Activated T-helper 1 cell treated with anti-CD3 and anti-CD28 coated beads, Interleukin-12 subunit alpha, Interleukin-12 subunit beta, Interleukin-2, Interleukin-4 antibody, amounts not matched to agents 30 ng/mL and 10 ng/mL and 1 ng/mL, durations not matched to agents 14 hours and 24 hours and 36 hours (primary cell): ENCODE measurements around the gene ALPP. TPM values are rescaled to one million over a fixed set of nuclear protein-coding genes. Genes with fewer than 3 reads are reported as not detected.
"Not testable (repeated sequence)": the region's sequence is repeated elsewhere in the genome, so short reads cannot be mapped to it uniquely, and the experiment has no call there.

Experiments
- DNase-seq: peaks from one replicate; pipeline ENCODE4 v3.0.0; 2021; ENCODE audit warnings: low spot score
- H3K27ac Mint-ChIP-seq: one replicate; pipeline ENCODE4 v1.8.0; 2021; ENCODE audit warnings: mild to moderate bottlenecking, mixed read lengths
- H3K27me3 Mint-ChIP-seq: one replicate; pipeline ENCODE4 v1.8.0; 2022; ENCODE audit warnings: mild to moderate bottlenecking, moderate library complexity, mixed read lengths; ENCODE audit not compliant: insufficient read depth
- H3K36me3 Mint-ChIP-seq: one replicate; pipeline ENCODE4 v1.8.0; 2021; ENCODE audit warnings: low read depth, mixed read lengths
- H3K4me1 Mint-ChIP-seq: one replicate; pipeline ENCODE4 v1.8.0; 2021; ENCODE audit warnings: low read depth, mixed read lengths
- H3K4me3 Mint-ChIP-seq: one replicate; pipeline ENCODE4 v1.8.0; 2021; ENCODE audit warnings: mild to moderate bottlenecking, moderate library complexity, mixed read lengths
- H3K9me3 Mint-ChIP-seq: one replicate; pipeline ENCODE4 v1.8.0; 2021; ENCODE audit warnings: mixed read lengths
- intact Hi-C: fragments of 100-400 bp; cut with micrococcal nuclease; formaldehyde crosslinking; loops from one replicate; pipeline ENCODE4 v1.15.1; 2024
- total RNA-seq: library from RNA; stranded (reverse); gene quantifications from 2 replicates; pipeline ENCODE4 v1.2.3, GENCODE V29; 2022

Gene ALPP
- total RNA-seq, 1 donor from 2014 or later = not detected

DNA sequence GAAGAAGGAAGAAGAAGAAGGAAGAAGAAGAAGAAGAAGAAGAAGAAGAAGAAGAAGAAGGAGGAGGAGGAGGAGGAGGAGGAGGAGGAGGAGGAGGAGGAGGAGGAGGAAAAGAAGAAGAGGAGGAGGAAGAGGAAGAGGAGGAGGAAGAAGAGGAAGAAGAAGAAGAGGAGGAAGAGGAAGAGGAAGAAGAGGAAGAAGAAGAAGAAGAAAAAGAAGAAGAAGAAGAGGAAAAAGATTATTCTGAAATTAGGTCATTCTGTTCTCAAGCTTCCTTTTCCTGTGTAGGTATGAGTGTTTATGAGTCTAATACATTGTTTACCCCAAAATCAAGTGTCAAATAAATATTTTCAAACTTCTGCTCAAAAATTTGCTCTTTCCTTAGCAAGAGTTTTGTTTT, 6.5 kb downstream of the ALPP start:
- H3K36me3 Mint-ChIP-seq, intact Hi-C loops, H3K4me3 Mint-ChIP-seq, H3K4me1 Mint-ChIP-seq, H3K27ac Mint-ChIP-seq, H3K9me3 Mint-ChIP-seq, DNase-seq: not testable (repeated sequence)
- peaks cover 54% of the 10 kb centered on the region for H3K27me3 Mint-ChIP-seq

DNA sequence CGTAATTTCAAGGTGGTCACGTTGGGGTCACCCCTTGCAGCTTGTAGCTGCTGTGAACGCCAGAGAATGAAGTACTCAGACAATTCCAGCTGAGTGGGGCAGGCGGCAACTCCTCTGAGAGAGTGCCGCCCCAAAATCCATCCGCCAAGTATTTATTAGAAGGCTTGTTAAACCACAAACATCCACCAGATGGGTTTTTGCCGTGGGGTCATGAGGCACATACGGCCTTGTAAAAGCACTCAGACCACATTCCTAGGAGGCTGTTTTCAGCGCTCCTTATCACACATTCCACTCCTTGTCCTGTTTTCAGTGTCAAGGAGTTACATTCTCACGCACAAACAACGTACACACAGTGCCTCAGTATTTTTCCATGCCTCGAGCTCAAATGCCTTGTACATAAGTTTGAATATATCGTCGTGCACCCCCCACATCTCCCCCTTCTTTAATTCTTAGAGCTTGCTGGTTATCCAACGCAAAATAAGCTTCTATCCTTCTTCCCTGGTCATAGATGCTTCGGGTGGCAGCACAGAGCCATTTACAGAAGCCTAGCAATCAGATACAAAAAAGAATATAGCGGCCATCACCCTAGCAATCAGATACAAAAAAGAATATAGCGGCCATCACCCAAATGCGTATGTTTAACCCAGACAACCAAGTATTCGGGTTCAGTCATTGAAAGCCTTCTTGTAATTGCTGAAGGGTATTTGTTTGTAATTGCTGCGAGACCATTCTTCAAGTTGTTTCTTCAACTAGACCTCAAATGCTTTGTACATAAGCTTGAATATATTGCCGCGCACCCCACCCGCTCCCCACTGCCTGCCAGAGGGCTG, 7.3 kb downstream of the ALPP start:
- H3K36me3 Mint-ChIP-seq = no peaks in the 10 kb centered on the region
- no peak for DNase-seq
- H3K27me3 Mint-ChIP-seq = peaks cover 59% of the 10 kb centered on the region
- no peaks in the 10 kb centered on the region for H3K9me3 Mint-ChIP-seq
- no peaks in the 10 kb centered on the region for H3K4me1 Mint-ChIP-seq
- intact Hi-C loops = no loop called here
- no peak overlapping the region for H3K4me3 Mint-ChIP-seq
- no peak overlapping the region for H3K27ac Mint-ChIP-seq

DNA sequence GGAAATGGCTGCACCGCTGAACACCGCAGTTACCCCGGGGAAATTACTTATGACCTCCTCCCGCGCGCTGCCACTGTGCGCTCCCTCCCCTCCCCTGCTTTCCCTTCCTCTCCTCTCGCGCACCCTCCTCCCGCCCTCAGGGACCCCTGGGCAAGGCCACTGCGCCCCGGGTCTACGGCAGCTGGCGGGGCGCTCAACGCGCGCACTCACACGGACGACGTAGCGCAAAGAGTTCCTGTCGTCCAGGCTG, 7.9 kb downstream of the ALPP start:
- no peak overlapping the region for H3K4me3 Mint-ChIP-seq
- H3K36me3 Mint-ChIP-seq = no peaks in the 10 kb centered on the region
- H3K27ac Mint-ChIP-seq = no peak overlapping the region
- no peaks in the 10 kb centered on the region for H3K4me1 Mint-ChIP-seq
- intact Hi-C loops = no loop called here
- H3K9me3 Mint-ChIP-seq = no peaks in the 10 kb centered on the region
- H3K27me3 Mint-ChIP-seq = peaks cover 61% of the 10 kb centered on the region
- DNase-seq = no peak

DNA sequence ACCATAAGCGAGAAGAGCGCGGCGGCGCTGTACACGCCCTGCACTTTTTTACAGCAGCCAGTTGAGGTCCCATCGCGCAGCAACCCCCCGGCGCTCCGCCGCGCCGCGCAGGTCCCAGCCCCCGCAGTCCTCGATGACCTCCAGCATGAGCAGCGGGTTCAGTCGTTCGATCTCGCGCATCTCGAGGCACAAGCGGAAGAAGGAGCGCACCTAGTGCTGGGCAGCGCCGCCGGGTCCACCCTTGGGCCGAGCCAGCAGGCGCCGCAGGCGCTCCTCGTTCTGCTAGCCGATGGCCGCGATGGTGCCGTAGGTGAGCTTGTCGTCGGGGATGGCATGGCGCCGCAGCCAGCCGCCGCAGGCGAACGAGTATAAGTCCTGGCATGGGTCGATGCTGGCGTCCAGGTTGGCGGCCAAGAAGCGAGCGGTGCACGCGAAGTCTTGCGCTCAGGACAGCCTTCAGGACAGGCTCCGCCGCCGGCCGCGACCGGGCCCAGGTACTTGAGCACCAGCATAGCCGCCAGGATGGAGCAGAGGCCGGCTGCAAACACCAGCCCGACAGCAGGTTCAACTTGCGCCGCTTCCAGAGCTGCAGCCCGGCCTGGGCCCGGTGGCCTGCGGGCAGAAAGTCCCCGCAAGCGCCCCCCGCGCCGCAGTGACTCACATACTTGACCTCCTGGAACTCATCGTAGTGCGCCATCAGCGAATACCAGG, 8.3 kb downstream of the ALPP start:
- Mint-ChIP-seq H3K36me3 (no peaks in the 10 kb centered on the region), H3K9me3 (no peaks in the 10 kb centered on the region), H3K27ac (no peak overlapping the region), H3K27me3 (peaks cover 60% of the 10 kb centered on the region), H3K4me3 (no peak overlapping the region), H3K4me1 (no peaks in the 10 kb centered on the region)
- no peak for DNase-seq
- intact Hi-C loops = no loop called here

DNA sequence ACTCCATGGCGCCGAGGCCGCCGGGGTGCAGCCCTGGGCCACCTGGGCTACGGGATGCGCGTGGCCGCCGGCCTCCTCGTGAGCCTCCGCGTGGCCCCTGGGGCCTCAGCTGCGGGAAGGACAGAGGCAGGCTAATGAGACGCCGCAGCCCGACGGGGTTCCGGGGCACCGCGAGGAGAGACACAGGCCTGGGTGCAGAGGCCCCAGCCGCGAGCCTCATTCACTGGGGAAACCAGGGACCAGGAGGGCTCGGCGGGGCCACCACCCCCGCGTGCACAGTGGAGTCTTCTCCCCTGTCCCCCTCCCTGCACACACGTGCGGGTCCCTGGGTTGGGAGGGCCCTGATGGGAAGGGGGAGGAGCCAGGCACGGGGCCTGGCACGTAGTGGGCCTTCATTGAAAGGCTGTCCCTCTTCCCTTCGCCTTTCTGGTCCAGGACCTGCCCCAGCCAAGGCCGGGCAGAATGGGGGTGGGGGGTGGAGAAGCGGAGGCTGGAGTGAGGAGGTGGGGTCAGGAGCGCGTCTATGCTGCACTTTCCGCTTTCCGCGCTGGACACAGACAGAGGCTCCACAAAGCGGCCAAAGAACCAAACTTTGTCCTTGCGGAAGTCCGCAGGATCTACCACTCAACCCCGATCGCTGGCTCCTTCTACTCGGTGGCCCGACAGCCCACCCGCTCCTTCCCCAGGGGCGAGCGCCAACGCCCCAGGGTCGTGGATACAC, 9.1 kb downstream of the ALPP start:
- H3K27me3 Mint-ChIP-seq = peaks cover 57% of the 10 kb centered on the region
- no peaks in the 10 kb centered on the region for H3K4me1 Mint-ChIP-seq
- no peak overlapping the region for H3K4me3 Mint-ChIP-seq
- H3K9me3 Mint-ChIP-seq = no peaks in the 10 kb centered on the region
- intact Hi-C loops = no loop called here
- no peaks in the 10 kb centered on the region for H3K36me3 Mint-ChIP-seq
- no peak overlapping the region for H3K27ac Mint-ChIP-seq
- no peak for DNase-seq

DNA sequence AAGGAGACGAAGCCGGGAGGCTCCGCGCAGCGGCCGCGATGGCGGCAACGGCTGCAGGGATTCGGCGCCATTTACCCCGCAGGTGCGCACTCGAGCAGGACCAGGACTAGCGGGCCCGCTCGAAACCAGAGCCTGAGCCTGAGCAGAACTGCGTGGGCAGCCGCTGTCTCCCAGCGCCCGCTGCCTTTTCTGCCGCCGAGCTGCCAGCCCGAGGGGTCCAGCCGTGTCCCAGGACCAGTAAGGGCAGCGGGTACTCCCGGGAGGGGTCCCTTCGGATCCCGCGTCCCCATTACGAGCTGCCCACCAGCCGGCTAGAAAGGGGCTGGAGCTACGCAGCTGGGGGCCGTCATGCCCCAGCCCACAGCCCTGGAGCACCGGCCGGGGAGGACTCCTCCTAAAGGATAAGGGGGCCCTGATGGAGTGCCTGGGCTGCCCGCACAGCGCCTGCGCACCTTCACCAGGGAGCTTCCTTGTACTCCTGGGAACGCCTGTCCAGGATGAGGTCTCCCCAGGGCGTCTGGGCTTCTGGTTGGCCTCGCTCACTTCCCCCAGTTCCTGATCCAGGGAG, 9.9 kb downstream of the ALPP start:
- H3K4me3 Mint-ChIP-seq = no peak overlapping the region
- DNase-seq = no peak
- no peaks in the 10 kb centered on the region for H3K4me1 Mint-ChIP-seq
- intact Hi-C loops = no loop called here
- H3K9me3 Mint-ChIP-seq = no peaks in the 10 kb centered on the region
- H3K36me3 Mint-ChIP-seq = no peaks in the 10 kb centered on the region
- H3K27ac Mint-ChIP-seq = no peak overlapping the region
- H3K27me3 Mint-ChIP-seq = peaks cover 50% of the 10 kb centered on the region

DNA sequence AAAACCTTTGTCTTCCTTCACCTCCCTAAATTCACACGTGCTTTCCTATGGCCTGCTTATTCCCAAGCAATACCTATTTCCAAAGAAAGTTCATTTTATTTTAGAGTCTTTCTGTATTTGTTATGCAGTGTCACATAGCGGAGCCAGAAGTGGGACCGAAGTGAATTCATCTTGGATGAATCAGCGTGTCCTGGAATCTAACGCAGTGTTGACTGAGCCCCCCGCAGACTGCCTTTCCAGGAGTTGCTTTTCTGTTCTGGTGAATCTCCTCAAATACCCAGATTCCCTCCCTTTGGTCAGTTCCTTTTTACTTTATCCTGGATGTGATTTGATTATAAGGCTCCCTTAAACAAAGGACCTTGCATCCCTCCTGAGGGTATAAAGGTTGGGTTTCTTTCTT, 10.8 kb downstream of the ALPP start:
- intact Hi-C loops = no loop called here

DNA sequence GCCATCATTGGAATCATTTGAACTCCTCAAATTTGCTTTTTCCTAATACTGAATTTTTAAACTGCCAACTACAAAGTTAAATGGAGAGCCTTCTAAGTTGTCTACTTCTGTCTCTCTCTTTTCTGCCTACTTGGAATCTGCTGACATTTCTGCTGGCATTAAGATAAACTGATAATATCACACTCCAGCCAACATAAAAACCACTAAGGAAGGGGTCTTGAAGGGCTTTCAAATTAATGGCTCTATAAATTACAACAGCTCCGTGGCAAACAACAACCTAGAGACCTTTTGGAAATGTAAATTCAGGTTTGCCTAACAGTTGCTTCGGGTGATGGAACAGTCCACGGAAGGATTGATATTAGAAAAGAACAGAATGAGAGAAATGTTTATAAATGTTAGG, 12.1 kb downstream of the ALPP start:
- Mint-ChIP-seq H3K4me1 (no peaks in the 10 kb centered on the region), H3K27ac (no peak overlapping the region), H3K36me3 (no peaks in the 10 kb centered on the region), H3K4me3 (no peak overlapping the region), H3K27me3 (peaks cover 30% of the 10 kb centered on the region), H3K9me3 (no peaks in the 10 kb centered on the region)
- intact Hi-C loops = no loop called here
- no peak for DNase-seq

More for the DNA sequence above, 10.8 kb downstream of the ALPP start:
- no peak overlapping the region for H3K27ac Mint-ChIP-seq
- H3K9me3 Mint-ChIP-seq = no peaks in the 10 kb centered on the region
- H3K4me3 Mint-ChIP-seq = no peak overlapping the region
- peaks cover 43% of the 10 kb centered on the region for H3K27me3 Mint-ChIP-seq
- H3K36me3 Mint-ChIP-seq = no peaks in the 10 kb centered on the region
- DNase-seq = no peak
- no peaks in the 10 kb centered on the region for H3K4me1 Mint-ChIP-seq

DNA sequence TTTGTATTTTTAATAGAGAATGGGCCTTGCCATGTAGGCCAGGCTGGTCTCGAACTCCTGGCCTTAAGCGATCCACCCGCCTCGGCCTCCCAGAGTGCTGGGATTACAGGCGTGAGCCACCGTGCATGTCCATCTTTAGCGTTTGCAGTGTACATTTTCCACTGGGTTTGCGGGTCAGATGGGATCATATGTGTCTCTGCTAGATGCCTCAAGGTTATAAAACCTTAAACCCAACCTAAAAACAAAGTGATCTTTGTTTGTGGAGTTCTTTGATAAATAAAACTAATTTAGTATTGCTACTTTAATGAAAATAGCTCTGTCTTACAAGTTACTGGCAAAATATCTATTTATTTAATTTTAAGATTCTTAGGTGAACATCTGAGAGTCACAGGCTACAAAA, 15.0 kb downstream of the ALPP start:
- H3K9me3 Mint-ChIP-seq = no peaks in the 10 kb centered on the region
- no peaks in the 10 kb centered on the region for H3K36me3 Mint-ChIP-seq
- peaks cover 19% of the 10 kb centered on the region for H3K27me3 Mint-ChIP-seq
- no peaks in the 10 kb centered on the region for H3K4me1 Mint-ChIP-seq
- intact Hi-C loops = no loop called here
- no peak overlapping the region for H3K4me3 Mint-ChIP-seq
- no peak for DNase-seq
- H3K27ac Mint-ChIP-seq = no peak overlapping the region

DNA sequence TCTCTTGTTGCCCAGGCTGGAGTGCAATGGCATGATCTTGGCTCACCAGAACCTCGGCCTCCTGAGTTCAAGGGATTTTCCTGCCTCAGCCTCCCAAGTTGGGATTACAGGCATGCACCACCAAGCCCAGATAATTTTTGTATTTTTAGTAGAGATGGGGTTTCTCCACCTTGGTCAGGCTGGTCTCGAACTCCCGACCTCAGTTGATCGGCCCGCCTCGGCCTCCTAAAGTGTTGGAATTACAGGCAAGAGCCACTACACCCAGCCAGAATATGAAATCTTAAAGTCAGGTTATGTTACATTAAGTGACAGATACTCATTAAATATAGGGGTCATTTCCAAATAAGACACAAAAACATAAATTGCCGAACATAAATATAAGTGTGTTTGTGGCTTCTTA, 15.9 kb downstream of the ALPP start:
- intact Hi-C loops, H3K9me3 Mint-ChIP-seq, H3K36me3 Mint-ChIP-seq, H3K4me3 Mint-ChIP-seq, H3K4me1 Mint-ChIP-seq, DNase-seq, H3K27ac Mint-ChIP-seq: not testable (repeated sequence)
- peaks cover 19% of the 10 kb centered on the region for H3K27me3 Mint-ChIP-seq

DNA sequence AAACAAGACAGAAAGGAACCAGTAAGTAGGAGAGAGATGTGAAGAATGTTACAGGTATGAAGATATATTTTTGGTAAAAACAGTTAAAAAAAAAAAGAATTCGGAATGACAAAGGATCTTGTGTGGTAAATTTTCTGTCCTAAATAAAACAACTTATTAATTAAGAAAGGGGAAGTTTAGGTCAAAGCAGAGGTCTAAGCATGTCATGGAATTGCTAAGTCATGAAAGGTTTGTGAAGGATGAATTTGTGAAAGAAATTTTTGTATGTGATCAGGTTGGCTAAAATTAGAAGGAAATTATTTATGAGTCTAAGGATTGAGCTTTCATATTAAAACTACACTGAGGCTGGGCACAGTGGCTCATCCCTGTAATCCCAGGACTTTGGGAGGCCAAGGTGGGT, 17.0 kb downstream of the ALPP start:
- H3K4me1 Mint-ChIP-seq = no peaks in the 10 kb centered on the region
- no peak overlapping the region for H3K4me3 Mint-ChIP-seq
- intact Hi-C loops = no loop called here
- no peak for DNase-seq
- H3K9me3 Mint-ChIP-seq = no peaks in the 10 kb centered on the region
- peaks cover 11% of the 10 kb centered on the region for H3K27me3 Mint-ChIP-seq
- H3K27ac Mint-ChIP-seq = no peak overlapping the region
- no peaks in the 10 kb centered on the region for H3K36me3 Mint-ChIP-seq

DNA sequence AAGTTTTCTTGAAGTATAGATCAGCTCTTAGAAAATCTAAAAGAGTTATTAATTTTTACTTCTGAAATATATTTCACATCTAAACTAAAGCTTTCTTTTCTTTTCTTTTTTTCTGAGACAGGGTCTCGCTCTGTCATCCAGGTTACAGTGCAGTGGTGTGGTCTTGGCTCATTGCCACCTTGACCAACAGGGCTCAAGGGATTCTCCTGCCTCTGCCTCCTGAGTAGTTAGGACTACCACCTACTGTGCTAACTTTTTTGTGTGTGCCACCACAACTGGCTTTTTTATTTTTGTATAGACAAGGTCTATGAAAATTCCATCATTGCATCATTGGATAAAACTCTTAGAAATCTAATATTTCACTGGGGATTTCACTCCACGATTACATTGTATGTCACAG, 18.1 kb downstream of the ALPP start:
- Mint-ChIP-seq H3K9me3 (no peaks in the 10 kb centered on the region), H3K4me3 (no peak overlapping the region), H3K27me3 (peaks cover 7% of the 10 kb centered on the region), H3K36me3 (no peaks in the 10 kb centered on the region), H3K27ac (no peak overlapping the region), H3K4me1 (no peaks in the 10 kb centered on the region)
- no peak for DNase-seq
- intact Hi-C loops = no loop called here
